Embryonic facial prominence (tissue), 1 donor: Measurements from ENCODE around the gene PRM2.
"Not testable (repeated sequence)": the region's sequence is repeated elsewhere in the genome, so short reads cannot be mapped to it uniquely, and the experiment has no call there.

Experiments used
- DNase-seq: peaks from one replicate; pipeline ENCODE4 v3.0.0-alpha.2; 2016; ENCODE audit errors: extremely low spot score

Gene PRM2

GRCh38 chr16:11307639-11308492 lies 31.6 kb upstream of the PRM2 start:
- DNase-seq: no peak

DNA sequence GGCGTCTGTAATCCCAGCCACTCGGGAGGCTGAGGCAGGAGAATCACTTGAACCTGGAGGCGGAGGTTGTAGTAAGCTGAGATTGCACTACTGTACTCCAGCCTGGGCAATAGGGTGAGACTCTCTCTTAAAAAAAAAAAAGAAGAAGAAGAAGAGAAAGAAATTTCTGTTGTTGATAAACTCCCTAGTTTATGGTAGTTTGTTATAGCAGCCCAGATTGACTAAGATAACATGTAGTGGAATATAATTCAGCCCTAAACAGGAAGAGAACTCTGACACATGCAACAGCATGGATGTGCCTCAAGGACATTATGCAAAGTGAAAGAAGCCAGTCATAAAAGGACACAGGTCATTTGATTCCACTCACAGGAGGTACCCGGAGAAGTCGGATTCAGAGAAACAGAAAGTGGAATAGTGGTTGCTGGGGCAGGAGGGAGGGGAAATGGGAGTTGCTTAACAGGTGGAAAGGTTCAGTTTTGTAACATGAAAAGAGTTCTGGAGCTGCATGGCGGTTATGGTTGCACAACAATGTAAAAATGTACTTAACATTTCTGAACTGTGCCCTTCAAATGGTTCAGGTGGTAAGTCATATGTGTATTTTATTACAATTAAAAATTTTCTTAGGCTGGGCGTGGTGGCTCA lies 30.8 kb upstream of the PRM2 start:
- no peak for DNase-seq

GRCh38 chr16:11306381-11306780 lies 30.1 kb upstream of the PRM2 start:
- DNase-seq: no peak

DNA sequence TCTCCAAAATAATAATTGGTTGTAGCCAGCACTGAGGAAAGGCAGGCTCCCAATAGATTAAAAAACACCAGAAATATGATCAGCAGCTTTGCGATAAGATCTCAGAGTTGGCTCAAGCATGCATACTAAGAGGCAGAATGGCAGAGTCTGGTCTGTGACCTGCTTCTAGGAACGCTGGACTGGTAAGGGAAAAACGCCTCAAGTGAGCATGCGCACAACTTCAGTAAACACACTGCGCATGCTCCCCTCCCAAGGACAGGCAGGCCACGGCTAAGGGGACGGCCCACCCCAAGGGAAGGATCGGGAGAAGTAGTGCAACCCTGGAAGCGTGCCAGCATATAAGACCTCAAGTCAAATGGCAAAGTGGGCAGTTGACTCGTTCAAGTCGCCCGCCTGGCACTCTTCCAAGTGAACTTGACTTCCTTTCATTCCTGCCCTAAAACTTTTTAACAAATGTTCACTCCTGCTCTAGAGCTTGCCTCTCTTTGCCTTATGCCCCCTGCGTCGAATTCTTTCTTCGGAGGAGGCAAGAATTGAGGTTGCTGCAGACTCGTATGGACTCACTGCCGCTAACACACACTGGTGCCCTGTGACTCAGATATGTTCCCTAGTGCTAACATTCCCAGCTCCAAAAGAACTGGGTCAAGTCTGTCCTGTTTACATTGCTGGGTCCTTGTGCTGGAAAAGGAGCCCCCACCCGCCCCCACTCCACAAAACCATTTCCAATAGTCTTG lies 27.3 kb upstream of the PRM2 start:
- DNase-seq: no peak

DNA sequence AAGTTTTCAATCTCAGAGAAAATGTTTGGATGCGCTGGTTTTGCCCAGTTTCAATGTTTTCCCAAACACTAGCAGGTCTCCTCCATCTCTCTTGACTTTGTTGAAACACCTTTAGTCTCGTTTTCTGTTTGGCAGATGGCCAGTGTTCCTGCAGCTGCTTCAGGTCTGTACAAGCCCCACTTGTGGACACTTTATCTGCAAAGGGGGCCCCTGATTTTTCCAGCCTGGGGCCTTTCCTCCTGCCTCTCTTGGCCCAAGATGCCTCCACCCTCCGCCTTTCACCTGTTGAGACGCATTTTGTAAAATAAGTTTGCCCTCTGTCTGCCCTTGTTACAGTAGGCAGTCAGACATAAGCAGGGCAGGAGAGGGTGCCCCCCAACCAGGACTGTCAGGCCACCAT lies 26.7 kb upstream of the PRM2 start:
- DNase-seq: no peak

GRCh38 chr16:11301645-11302501 lies 25.6 kb upstream of the PRM2 start:
- no peak for DNase-seq

DNA sequence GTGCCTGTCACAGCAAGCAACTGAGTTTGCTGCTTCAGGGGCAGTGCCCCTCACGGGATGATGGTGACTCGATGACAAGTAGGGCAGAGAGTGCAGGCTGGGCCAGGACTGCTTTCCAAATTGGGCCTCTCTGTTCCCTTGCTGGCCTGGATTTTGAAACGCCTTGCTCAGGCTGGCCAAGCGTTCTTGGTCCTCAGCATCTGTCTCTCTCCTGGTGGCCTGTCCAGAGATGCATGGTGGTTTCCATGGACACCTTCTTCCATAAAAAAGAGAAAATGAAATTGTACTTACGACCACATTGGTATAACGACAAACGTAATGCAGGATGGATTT lies 24.2 kb upstream of the PRM2 start:
- DNase-seq: no peak

- DNase-seq: no peak
Measured at GRCh38 chr16:11299865-11300559, 23.7 kb upstream of the PRM2 start.

GRCh38 chr16:11298950-11299547 lies 22.8 kb upstream of the PRM2 start:
- DNase-seq: not testable (repeated sequence)

- DNase-seq: no peak
Measured at GRCh38 chr16:11298143-11298900, 22.0 kb upstream of the PRM2 start.

DNA sequence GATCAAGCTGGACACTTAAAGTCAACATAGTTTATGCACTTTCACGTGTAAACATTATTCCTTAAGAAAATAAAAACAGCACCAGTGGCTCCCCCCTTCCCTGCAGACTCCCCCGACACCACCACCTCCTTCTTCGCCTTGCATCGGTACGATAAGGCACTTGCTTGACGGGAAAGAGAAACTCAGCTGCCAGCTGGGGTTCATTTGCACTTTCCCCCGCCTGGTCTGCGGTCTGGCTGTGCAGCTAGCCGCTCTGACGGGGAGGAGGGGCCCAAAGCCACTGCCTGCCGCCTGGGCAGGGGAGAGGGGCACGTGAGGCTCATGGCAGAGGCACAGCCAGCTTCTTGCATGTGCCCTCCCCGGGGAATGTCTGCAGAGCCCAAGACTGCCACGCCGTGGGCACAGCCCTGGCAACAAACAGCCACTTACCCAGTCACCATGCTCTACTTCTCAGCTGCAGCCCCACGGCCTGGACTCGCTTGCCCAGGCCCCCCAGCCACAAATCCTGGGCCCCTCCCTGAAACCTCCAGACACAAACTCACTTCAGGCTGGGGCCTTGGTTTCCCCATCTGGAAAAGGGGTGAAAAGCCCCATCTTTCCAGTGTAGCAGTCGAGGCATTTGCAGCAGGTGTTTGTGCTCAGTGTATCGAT lies 21.3 kb upstream of the PRM2 start:
- no peak for DNase-seq

- DNase-seq: no peak
Measured at GRCh38 chr16:11296706-11297491, 20.6 kb upstream of the PRM2 start.

- DNase-seq: no peak
Measured at GRCh38 chr16:11296351-11296705, 20.0 kb upstream of the PRM2 start.

GRCh38 chr16:11295672-11296071 lies 19.4 kb upstream of the PRM2 start:
- no peak for DNase-seq

- DNase-seq: no peak
Measured at GRCh38 chr16:11292076-11292748, 15.9 kb upstream of the PRM2 start.

- no peak for DNase-seq
Measured at GRCh38 chr16:11291091-11291703, 14.9 kb upstream of the PRM2 start.

GRCh38 chr16:11290102-11290893 lies 14.0 kb upstream of the PRM2 start:
- no peak for DNase-seq
